ENCODE results near the gene TDP1.
"Not testable (repeated sequence)": the region's sequence is repeated elsewhere in the genome, so short reads cannot be mapped to it uniquely, and the experiment has no call there.

TDP1 gene

DNA sequence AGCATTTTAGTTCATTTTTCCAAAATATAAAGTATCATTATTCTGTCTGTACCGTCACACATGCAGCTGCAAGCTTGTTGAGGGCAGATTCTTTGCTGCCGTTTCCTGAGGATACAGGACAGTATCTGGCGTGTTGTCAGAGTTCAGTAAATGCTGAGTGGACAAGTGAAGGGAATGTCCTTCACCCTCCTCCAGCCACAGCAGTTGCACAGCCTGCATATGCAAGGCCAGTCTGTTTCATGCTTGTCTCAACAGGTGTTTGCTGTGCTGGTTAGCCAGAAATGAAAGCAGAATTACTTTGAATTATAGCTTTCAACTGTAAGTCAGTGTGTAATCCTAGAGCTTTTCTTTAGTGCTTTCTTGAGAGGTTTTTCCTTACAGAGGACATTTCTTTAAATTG is 36.5 kb downstream of the TDP1 start:
- no peak for DNase-seq

DNA sequence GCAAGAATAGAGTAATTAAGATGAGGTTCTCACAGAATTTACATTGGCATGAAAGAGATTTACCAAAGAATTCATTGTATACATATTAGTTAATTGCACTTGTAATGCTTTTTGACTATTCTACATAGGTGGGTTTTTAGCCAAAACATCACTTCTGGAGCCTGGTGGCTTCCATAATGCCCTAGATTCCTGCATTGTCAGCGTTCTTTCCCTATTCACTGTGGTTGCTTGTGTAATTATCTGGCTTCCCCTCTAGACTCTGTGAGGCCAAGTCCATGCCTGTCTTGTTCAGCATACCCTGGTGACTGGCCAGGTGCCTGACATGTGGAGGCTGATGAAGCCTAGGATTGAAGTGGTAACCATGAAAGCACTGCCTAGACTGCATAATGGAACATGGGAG is 41.2 kb downstream of the TDP1 start:
- no peak for DNase-seq

DNA sequence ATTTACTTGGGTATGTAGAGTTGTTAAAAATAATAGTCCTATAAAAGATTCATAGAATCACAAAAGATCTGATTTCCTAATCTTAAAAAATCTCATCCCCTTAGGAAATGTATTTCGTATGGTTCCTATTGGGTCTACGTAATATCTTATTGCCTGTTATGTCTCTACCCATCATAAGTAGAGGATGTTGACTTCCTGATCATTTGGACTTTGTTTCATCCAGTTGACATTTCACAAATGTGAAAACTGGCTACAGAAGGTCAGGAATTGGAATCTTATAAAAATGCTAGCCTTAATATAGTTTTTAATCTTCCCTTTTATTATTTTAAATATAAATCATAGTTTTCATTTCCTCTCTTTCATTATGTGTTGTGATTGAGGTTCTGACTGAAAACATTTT is 45.2 kb downstream of the TDP1 start:
- DNase-seq, result no peak

DNA sequence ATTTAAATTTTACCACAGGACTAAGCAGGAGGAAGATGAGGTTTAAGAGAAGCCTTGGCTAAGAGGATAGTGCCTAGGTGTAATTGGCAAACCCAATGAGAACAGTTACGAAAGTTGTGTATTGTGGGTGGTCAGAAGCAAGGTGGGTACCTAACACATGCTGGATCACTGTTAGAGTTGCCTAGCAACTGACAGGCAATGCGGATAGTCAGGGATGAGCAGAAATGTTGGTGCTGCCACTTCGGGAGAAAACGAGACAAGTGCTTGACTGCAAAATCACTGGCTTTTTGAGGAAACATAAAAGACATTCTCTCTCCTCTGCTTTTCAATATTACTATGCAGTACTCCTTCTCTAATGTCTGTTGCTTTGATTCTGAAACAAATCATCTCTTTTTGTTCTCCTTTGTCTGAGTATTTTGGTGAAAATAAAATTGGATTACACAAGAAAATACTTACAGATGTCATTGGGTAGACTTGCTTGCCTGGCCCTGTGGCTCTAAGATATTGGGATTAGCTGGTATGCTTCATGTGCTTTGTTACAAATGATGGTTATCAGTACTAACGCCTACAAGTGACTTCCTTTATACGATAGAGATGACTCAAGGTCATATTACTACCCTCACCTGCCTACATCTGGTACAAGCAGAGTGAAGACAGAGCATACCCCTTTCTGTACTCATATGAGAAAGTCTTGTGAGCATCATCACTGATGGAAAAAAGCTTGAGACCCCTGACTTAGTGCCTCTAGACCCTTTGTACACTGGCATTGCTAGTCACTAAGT is 48.0 kb downstream of the TDP1 start:
- no peak for DNase-seq

DNA sequence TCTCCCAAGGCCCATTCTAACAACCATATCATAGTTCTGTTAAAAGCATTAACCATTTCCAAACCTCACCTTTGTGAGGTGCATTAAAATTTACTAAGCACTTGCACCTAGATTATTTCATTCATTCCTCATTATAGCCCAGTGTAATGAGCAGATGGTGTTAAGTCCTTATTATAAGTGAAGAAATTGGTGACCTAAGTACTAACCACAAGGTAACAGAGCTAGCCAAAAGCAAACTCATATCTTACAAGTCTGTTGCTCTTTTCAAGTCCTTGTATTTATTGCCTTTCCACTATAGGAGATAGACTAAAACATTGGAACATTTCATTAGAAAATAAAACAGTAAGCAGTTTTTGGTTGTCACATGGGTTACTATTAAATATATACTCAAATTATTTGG is 49.7 kb downstream of the TDP1 start:
- no peak for DNase-seq

DNA sequence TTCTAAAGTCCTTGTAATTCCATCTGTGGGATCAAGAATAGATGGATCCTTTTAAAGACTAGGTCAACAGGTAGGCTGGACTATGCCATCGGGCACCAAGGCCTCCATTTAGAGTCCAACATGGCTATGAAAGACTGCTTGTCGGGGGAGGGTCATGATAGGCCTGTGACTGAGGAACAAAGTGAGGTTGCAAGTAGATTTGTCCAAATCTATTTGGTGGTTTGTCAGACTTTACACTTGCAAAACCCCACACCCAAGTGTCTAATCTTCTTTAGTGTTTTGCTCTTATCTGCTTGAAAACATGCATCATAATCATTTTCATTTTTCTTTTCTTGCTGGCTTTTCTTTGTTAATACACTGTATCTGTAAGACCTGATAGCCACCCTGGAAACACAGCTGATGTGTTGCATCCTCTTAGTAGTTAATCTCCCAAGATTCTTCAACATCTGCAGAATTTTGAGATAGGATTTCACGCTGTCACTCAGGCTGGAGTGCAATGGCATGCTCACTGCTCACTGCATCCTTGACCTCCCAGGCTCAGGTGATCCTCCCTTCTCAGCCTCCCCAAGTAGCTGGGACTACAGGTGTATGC is 50.3 kb downstream of the TDP1 start:
- DNase-seq, result no peak

DNA sequence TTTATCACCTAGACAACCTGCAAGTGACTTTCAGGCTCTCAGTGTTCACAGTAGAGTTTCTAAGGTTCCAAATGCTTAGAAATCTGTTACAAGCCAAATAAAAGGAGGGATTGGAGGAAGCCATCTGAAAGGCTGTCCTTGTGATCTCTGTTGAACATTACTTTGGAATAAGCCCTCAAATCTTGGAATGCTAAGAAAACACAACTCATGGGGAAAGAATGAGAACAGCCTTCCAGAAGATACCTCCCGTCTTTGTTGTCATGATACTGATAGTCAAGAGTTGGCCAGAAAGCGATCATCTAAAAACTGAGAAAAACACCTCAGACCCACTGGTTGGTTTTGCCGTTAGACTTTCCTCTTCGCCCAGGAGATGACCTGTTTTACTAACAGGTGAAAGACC is 61.6 kb downstream of the TDP1 start:
- DNase-seq, result no peak

DNA sequence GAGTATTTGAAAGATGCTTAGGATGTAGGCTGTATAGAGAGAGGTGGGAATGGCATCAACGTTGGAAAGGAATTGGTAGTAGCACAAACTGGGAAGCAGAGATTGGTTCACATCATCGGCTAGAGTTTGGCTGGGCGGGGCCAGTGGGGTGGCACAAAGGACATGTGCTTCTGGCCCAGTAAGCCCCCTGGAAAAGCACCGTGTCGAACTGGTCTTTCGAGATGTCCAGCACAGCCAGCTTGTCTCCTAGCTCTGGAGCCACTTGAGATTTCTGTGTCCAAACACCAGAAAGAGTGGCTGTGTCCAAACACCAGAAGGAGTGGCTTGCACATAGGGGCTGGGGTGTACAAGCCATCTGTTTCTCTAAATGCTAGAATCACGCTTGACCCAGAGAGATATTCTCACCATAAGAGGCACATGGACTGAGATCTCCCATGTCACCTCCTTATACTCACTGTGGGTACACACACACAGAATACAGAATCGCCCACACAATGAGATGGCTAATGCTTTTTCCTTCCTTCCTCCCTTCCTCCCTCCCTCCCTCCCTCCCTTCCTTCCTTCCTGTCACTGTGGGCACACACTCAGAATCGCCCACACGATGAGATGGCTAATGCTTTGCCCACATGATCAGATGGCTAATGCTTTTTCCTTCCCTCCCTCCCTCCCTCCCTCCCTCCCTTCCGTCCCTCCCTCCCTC is 64.2 kb downstream of the TDP1 start:
- no peak for DNase-seq

DNA sequence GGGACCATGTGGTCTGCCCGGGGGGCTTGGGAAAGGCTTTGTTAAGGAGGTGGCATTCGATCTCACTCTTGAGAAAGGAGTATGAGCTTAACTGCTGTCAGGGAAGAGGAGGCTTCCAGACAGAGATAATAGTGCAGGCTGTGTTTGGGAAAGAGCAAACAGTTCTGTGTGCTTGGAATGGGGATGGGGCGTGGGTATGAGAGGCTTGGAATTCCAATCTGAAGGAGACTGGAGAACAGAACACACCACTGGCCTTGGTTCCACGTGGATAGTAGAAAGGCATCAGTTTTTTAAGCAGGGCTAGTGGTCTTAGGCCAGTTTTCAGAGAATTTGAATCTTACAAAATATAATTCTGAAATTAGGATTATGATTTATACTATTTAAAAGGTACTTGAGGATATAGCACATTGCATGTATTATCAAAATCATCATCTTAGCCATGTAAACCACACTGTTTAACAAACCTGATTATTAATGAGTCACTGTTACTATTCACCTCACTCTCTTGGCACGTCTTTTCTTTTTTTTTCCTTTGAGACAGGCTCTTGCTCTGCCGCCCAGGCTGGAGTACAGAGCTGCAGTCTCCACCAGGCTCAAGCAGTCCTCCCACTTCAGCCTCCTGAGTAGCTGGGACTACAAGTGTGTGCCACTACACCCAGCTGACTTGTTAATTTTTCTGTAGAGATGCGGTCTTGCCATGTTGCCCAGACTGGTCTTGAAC is 67.6 kb downstream of the TDP1 start:
- no peak for DNase-seq

DNA sequence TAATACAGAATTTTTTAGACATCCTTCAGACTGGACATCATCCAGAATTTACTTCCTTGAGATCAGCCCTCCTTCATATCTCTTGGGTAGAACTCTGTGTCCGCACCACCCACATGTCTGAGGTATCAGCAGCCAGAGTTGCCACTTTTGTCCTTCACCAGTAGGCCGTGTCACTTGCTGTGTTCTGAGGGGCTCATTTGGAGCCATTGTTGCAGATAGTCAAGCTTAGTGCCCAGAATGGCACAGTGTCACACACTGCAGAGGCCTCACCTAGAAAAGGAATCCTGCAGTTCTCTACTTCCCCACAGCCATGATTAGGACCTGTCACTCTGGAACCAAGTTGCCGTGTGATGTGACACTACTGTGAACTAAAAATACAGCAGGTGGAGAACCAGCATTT is 69.2 kb downstream of the TDP1 start:
- DNase-seq, result no peak

DNA sequence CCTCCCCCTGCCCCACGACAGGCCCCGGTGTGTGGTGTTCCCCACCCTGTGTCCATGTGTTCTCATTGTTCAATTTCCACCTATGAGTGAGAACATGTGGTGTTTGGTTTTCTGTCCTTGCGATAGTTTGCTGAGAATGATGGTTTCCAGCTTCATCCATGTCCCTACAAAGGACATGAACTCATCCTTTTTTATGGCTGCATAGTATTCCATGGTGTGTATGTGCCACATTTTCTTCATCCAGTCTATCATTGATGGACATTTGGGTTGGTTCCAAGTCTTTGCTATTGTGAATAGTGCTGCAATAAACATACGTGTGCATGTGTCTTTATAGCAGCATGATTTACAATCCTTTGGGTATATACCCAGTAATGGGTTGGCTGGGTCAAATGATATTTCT is 70.9 kb downstream of the TDP1 start:
- DNase-seq, result not testable (repeated sequence)

DNA sequence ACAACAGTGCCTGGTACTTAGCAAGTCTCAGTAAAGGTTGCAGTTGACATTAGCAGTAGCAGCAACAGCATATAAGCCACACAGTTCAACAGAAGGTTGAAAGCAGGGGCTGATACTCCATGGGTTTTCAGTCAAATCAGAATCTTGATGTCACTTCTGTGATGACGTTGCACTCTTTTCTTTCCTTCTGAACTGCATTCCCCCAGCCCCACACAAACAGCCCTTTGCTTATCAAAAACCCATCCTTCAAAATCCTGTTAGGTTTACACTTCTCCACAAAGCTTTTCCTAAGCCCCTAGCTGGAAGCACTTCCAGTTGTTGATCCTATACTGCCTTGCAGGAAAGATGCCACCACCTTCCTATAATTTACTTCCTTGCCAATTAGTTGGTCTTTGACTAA is 72.1 kb downstream of the TDP1 start:
- no peak for DNase-seq

DNA sequence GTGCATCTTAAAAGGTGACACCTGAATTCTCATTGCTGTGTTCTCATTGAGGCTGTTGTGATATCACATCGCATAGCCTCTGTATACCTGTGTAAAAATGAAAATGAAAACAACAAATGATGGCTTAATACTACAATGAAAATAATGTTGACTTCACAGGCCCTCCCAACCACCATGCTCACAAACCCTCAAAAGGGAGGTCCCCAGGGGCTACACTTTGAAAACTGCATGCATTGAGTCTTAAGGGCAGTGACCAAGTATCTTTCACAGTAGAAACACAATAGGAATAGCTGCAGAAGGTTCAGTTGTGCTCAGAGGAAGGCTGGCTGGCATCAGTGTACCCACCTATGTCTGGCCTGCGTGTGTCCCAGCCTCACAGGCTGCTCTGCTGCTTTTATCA is 78.4 kb downstream of the TDP1 start:
- DNase-seq, result no peak

DNA sequence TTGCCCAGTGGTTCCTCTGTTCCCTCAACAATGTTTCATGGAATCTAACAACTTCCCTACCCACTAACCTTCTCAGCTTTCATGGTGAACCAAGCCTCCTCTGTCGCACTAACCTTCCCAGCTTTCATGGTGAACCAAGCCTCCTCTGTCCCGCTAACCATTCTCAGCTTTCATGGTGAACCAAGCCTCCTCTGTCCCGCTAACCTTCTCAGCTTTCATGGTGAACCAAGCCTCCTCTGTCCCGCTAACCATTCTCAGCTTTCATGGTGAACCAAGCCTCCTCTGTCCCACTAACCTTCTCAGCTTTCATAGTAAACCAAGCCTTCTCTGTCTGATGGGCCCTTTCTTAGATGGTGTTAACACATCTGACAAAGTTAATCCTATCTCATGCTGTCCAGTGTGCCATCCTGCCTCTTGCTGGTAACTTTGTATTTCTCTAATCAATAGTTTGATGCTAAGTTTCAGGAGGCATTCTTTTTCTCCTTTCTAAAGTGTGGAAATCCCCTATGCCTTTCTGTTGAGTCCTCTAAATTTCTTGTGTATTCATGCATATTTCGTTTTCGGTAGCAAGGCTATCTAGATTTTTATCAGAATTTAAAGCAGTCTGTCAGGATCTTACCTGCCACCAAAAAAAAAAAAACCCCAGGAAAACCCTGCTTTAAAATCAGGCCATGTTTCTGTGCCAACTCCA is 79.3 kb downstream of the TDP1 start:
- no peak for DNase-seq

DNA sequence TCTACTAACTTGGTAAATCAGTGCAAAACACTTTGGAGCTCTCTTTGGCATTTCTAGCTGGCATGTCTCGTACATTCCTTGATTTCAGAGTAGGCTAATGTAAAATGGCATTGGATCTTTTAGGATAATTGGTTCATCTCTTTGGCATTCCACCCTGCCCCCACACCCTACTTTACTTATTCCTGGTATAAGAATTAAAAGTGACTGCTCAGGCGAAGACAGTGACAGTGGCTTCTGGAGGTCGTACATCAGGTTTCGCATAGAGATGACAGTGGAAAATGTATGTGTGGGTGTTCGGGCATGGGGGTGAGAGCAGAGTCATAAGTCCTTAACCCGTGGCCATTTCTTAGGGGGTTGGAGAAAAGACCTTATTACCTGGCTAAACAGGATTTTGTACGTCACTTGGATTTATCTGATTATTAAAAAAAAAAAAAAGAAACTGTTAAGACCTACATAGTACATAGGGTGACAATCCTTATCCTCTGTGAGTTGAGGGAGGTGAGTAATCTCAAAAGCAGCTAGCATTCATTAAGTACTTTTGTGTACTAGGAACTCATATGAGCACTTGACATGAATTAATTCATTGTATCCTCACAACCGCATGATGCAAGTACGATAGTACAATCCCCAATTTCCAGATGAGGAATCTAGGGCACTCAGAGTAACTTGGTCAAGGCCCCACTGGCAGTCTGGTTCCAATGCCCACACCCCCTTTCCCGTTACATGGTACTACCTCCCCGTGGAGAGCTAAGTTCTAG is 83.7 kb downstream of the TDP1 start:
- no peak for DNase-seq

DNA sequence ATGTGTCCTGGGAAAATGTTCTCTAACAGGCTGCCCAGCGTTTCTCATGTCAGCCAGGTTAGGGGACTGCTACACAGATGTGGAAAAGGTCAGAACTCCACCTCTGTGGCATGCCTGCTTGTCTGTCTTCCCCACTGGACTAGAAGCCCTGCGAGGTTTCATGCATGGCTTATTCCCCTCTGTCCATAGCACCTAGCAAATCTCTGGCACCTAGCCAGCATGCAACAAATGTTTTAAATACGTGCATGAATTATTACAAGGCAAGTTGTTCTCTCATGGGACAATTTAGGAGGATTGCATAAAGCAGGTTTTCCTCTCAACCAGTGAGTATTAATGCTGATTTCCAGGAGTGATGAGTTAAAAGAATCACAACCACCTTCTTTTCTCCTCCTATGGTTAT is 84.7 kb downstream of the TDP1 start:
- no peak for DNase-seq

DNA sequence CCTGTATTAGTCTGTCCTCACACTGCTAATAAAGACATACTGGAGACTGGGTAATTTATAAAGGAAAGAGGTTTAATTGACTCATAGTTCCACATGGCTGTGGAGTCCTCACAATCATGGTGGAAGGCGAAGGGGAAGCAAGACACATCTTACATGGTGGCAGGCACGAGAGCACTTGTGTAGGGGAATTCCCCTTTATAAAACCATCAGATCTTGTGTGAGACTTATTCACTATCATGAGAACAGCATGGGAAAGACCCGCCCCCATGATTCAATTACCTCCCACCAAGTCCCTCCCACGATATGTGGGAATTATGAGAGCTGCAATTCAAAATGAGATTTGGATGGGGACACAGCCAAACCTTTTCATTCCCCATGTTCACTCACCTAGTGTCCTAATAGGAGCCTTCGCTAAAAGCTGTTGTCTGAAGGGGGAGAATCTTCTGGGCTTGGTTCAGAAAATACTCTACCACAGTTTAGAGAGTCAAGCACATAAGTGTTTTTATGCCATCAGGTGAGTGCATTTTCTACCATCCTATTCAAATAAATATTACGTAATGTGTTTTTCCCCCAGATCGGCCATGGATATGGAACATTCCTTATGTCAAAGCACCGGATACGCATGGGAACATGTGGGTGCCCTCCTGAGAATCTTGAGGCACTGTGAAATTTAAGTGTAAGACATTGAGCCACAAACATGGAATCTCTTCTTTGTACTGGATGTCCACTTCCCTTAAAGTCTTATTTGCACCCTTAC is 86.9 kb downstream of the TDP1 start:
- no peak for DNase-seq

DNA sequence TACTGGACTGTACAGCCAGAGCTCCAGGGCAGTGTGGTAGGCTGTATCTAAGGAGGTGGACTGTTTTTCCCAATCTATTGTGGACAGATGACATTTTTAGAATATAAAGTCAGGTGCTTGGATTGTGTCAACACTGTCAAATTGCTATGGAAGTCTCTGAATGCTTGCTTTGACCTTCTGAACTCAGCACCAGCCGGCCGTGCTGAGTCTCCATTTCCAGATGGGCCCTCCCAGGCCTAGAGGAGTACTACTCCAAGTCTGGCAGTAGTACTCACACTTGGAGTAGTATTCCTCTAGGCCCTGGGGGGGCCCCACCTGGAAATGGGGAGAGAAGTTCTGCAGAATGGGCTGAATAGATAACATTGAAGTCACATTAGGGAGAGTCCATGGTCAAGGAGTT is 89.9 kb downstream of the TDP1 start:
- DNase-seq, result no peak

DNA sequence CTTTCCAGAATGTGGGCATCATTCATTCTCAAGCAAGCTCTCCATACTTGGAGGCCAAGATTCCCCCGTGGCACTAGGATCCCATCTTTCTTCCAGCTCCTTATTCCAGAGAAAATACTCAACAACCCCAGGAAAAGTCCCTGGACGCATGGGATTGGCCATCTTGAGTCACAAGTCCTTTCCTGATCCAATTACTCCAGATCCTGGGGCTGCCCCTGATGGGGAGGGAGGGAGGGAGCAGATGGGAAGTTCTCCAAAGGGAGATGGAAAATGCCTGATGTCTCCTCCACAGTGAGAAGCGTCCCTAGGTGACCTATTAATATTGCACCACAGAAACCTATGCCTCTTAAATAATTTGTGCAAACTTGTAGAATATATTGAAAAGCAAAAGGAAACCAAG is 93.7 kb downstream of the TDP1 start:
- DNase-seq, result no peak

DNA sequence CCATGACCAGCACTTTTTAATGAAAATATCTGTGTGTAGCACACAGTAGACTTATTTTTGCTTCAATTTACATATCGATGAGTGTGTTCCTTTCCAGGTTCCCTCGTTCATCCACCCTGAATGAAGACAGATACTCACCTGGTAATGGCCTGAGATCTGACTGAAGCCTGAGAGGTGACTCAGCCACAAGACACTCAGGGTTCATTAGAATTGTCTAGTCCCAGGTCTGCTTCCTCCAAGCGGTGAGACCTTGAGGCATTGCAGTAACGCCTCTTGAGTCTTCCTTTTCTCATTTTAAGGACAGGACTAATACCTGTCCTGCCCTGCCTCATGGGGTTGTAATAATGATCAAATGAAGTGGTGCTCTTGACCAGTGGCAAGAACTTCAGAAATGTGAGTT is 94.5 kb downstream of the TDP1 start:
- no peak for DNase-seq

DNA sequence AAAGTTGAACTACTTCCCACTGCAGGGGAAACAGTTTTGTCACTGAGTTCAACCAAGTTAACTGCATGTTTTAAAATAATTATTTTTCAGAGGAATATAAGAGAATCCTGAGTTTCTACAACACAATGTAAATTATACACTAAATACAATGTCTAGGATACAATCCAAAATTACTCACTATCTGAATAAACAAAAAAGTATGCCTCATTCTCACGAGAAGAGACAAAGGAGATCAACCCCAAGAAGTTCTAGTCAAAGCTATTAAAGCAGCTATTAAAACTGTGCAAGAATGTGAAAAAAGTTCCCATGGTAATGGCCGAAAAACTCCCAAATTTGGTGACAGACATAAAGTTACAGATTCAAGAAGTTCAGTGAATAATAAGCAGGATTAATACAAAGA is 97.3 kb downstream of the TDP1 start:
- no peak for DNase-seq

DNA sequence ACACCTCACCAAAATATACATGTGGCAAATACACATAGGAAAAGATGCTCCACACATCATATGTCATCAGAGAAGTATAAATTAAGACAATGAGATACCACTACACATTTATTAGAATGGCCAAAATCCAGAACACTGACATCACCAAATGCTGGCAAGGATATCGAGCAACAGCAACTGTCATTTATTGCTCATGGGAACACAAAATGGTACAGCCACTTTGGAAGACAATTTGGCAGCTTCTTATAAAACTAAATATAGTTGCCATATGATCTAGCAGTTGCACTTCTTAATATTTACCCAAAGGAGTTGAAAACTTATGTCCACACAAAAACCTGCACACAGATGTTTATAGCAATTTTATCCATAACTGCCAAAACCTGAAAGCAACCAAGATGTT is 99.1 kb downstream of the TDP1 start:
- DNase-seq, result no peak

Data from activated effector memory CD4-positive, alpha-beta T cell treated with Interleukin-2 at 50 U/mL for 16 hours (primary cell).